Neural cell (in vitro differentiated cells): ENCODE results near the gene C6orf141. TPM values are rescaled to one million over a fixed set of nuclear protein-coding genes. Genes with fewer than 3 reads are reported as not detected.

Experiments used
- H2AFZ ChIP-seq: fragments of 200-600, 300-800 bp; sonication (generic), shearing (Covaris generic); 2 replicates; pipeline ENCODE4 v1.6.0; 2014; ENCODE audit warnings: low read depth, mild to moderate bottlenecking, antibody characterized with exemption, low read length, moderate library complexity
- H3F3A ChIP-seq: fragments of 200-600 bp; shearing (Covaris generic); 2 replicates; pipeline ENCODE4 v1.6.1; 2016; ENCODE audit warnings: mild to moderate bottlenecking, moderate library complexity, mixed read lengths, antibody characterized with exemption, low read length; ENCODE audit not compliant: insufficient read depth, poor library complexity, severe bottlenecking
- H3K27ac ChIP-seq: fragments of 200-600, 300-800 bp; sonication (generic), shearing (Covaris generic); 2 replicates; pipeline ENCODE4 v1.5.1; 2014; ENCODE audit warnings: mild to moderate bottlenecking, low read length, moderate library complexity
- H3K27me3 ChIP-seq: fragments of 300-800, 200-600 bp; sonication (generic), shearing (Covaris generic); 2 replicates; pipeline ENCODE4 v1.6.0; 2014; ENCODE audit warnings: mild to moderate bottlenecking, low read depth, low read length, moderate library complexity; ENCODE audit not compliant: insufficient read depth
- H3K36me3 ChIP-seq: fragments of 300-800, 200-600 bp; sonication (generic), shearing (Covaris generic); 2 replicates; pipeline ENCODE4 v1.5.1; 2014; ENCODE audit warnings: mild to moderate bottlenecking, antibody characterized with exemption, low read length, moderate library complexity; ENCODE audit not compliant: insufficient read depth
- H3K4me2 ChIP-seq: fragments of 300-800, 200-600 bp; sonication (generic), shearing (Covaris generic); 2 replicates; pipeline ENCODE4 v1.6.0; 2014; ENCODE audit warnings: mild to moderate bottlenecking, low read length
- H3K4me3 ChIP-seq: fragments of 300-800, 200-600 bp; sonication (generic), shearing (Covaris generic); 2 replicates; pipeline ENCODE4 v1.5.1; 2014; ENCODE audit warnings: mild to moderate bottlenecking, low read length, moderate library complexity
- H3K79me2 ChIP-seq: fragments of 200-600 bp; shearing (Covaris generic); replicated peaks from 2 replicates; pipeline ENCODE4 v1.6.0; 2014; ENCODE audit warnings: mild to moderate bottlenecking, low read length, moderate library complexity; ENCODE audit not compliant: insufficient read depth
- H3K9ac ChIP-seq: fragments of 300-800, 200-600 bp; sonication (generic), shearing (Covaris generic); 2 replicates; pipeline ENCODE4 v1.6.1; 2016; ENCODE audit warnings: mild to moderate bottlenecking, low read length, mixed read lengths
- H3K9me2 ChIP-seq: fragments of 200-600 bp; shearing (Covaris generic); 2 replicates; pipeline ENCODE4 v1.6.1; 2016; ENCODE audit warnings: mild to moderate bottlenecking, low read length, mixed read lengths; ENCODE audit not compliant: insufficient read depth
- H3K9me3 ChIP-seq: fragments of 200-600, 300-800 bp; sonication (generic), shearing (Covaris generic); 2 replicates; pipeline ENCODE4 v1.6.1; 2016; ENCODE audit warnings: mild to moderate bottlenecking, mixed run types, low read length, moderate library complexity, mixed read lengths
- H4K20me1 ChIP-seq: fragments of 200-600 bp; shearing (Covaris generic); 2 replicates; pipeline ENCODE4 v1.6.1; 2016; ENCODE audit warnings: mild to moderate bottlenecking, mixed run types; ENCODE audit not compliant: insufficient read depth
- EP300 ChIP-seq: fragments of 450-650 bp; conservative IDR thresholded peaks from 2 replicates; pipeline ENCODE4 v1.6.1; 2014; ENCODE audit warnings: antibody characterized with exemption, mild to moderate bottlenecking, moderate library complexity; ENCODE audit not compliant: poor library complexity, severe bottlenecking
- EZH2 ChIP-seq: fragments of 200-600, 300-800 bp; shearing (Covaris generic), sonication (generic); IDR thresholded peaks from 2 replicates; pipeline ENCODE4 v1.6.1; 2014; ENCODE audit warnings: antibody characterized with exemption, low read length, borderline replicate concordance, mild to moderate bottlenecking; ENCODE audit not compliant: insufficient read depth, poor library complexity, severe bottlenecking
- MXI1 ChIP-seq: fragments of 450-650 bp; conservative IDR thresholded peaks from 2 replicates; pipeline ENCODE4 v1.6.1; 2014; ENCODE audit warnings: antibody characterized with exemption, mild to moderate bottlenecking; ENCODE audit not compliant: poor library complexity, severe bottlenecking
- POLR2AphosphoS5 ChIP-seq: IDR thresholded peaks from 2 replicates; pipeline ENCODE4 v1.6.1; 2012
- RAD21 ChIP-seq: fragments of 450-650 bp; conservative IDR thresholded peaks from 2 replicates; pipeline ENCODE4 v1.6.1; 2014; ENCODE audit warnings: antibody characterized with exemption, mild to moderate bottlenecking, moderate library complexity
- SMC3 ChIP-seq: fragments of 450-650 bp; conservative IDR thresholded peaks from 2 replicates; pipeline ENCODE4 v1.6.1; 2014; ENCODE audit warnings: antibody characterized with exemption, mild to moderate bottlenecking, moderate library complexity; ENCODE audit not compliant: poor library complexity
- TAF1 ChIP-seq: IDR thresholded peaks from 2 replicates; pipeline ENCODE4 v1.6.1; 2012; ENCODE audit warnings: low read depth
- polyA plus RNA-seq: library from polyadenylated mRNA; depleted of rRNA; stranded (reverse); fragments of >200 nt; gene quantifications from 2 replicates; pipeline ENCODE4 v1.2.3, GENCODE V29; 2014
- TF ChIP-seq, protein P1 (sequence below): IDR thresholded peaks from 2 replicates; pipeline ENCODE4 v1.6.1; 2012; ENCODE audit warnings: borderline replicate concordance
- TF ChIP-seq, protein P2 (sequence below): fragments of 450-650 bp; IDR thresholded peaks from 2 replicates; pipeline ENCODE4 v1.5.1; 2014; ENCODE audit warnings: antibody characterized with exemption, mild to moderate bottlenecking, moderate library complexity; ENCODE audit not compliant: poor library complexity, severe bottlenecking

Gene C6orf141
- polyA plus RNA-seq, 1 donor from 2014 or later, result not detected

GRCh38 chr6:49531774-49532569 is 18.5 kb upstream of the C6orf141 start:
- TF ChIP-seq POLR2AphosphoS5 (no peak), SMC3 (peak; percentile 88), EZH2 (no peak), TAF1 (no peak), EP300 (no peak), MXI1 (no peak), RAD21 (peak; percentile 79)
- TF ChIP-seq, protein P1, sequence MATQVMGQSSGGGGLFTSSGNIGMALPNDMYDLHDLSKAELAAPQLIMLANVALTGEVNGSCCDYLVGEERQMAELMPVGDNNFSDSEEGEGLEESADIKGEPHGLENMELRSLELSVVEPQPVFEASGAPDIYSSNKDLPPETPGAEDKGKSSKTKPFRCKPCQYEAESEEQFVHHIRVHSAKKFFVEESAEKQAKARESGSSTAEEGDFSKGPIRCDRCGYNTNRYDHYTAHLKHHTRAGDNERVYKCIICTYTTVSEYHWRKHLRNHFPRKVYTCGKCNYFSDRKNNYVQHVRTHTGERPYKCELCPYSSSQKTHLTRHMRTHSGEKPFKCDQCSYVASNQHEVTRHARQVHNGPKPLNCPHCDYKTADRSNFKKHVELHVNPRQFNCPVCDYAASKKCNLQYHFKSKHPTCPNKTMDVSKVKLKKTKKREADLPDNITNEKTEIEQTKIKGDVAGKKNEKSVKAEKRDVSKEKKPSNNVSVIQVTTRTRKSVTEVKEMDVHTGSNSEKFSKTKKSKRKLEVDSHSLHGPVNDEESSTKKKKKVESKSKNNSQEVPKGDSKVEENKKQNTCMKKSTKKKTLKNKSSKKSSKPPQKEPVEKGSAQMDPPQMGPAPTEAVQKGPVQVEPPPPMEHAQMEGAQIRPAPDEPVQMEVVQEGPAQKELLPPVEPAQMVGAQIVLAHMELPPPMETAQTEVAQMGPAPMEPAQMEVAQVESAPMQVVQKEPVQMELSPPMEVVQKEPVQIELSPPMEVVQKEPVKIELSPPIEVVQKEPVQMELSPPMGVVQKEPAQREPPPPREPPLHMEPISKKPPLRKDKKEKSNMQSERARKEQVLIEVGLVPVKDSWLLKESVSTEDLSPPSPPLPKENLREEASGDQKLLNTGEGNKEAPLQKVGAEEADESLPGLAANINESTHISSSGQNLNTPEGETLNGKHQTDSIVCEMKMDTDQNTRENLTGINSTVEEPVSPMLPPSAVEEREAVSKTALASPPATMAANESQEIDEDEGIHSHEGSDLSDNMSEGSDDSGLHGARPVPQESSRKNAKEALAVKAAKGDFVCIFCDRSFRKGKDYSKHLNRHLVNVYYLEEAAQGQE, result no peak
- TF ChIP-seq, protein P2, sequence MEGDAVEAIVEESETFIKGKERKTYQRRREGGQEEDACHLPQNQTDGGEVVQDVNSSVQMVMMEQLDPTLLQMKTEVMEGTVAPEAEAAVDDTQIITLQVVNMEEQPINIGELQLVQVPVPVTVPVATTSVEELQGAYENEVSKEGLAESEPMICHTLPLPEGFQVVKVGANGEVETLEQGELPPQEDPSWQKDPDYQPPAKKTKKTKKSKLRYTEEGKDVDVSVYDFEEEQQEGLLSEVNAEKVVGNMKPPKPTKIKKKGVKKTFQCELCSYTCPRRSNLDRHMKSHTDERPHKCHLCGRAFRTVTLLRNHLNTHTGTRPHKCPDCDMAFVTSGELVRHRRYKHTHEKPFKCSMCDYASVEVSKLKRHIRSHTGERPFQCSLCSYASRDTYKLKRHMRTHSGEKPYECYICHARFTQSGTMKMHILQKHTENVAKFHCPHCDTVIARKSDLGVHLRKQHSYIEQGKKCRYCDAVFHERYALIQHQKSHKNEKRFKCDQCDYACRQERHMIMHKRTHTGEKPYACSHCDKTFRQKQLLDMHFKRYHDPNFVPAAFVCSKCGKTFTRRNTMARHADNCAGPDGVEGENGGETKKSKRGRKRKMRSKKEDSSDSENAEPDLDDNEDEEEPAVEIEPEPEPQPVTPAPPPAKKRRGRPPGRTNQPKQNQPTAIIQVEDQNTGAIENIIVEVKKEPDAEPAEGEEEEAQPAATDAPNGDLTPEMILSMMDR, result peak; percentile 96
- H3K79me2 ChIP-seq, result no peaks in the 10 kb centered on the region
- no peaks in the 10 kb centered on the region for H3F3A ChIP-seq
- no peaks in the 10 kb centered on the region for H3K9me3 ChIP-seq
- H3K4me2 ChIP-seq, result no peak overlapping the region
- no peak overlapping the region for H3K27ac ChIP-seq
- no peak overlapping the region for H3K4me3 ChIP-seq
- H3K9me2 ChIP-seq, result no peaks in the 10 kb centered on the region
- H3K36me3 ChIP-seq, result no peaks in the 10 kb centered on the region
- no peaks in the 10 kb centered on the region for H4K20me1 ChIP-seq
- H3K27me3 ChIP-seq, result no peaks in the 10 kb centered on the region
- H3K9ac ChIP-seq, result no peak overlapping the region
- H2AFZ ChIP-seq, result no peak overlapping the region

DNA sequence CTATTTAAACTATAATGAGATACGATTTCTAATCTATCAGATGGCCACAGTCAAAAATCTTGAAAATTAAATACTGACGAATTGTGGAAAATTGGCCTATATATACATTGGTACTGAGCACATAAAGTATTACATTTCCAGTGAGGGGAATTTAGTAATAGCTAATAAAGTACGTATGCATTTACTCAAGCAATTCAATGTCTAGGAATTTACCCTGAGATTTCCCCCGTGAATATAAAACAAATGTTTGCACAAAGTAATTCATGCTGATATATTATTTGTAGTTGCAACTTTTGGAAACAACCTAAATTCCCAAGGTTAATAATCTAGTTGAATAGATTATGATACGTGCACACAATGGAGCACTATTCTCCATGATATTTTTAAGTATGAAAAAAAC is 14.7 kb upstream of the C6orf141 start:
- TF ChIP-seq EZH2 (no peak), TAF1 (no peak), MXI1 (no peak), EP300 (no peak), RAD21 (no peak), SMC3 (no peak), POLR2AphosphoS5 (no peak)
- TF ChIP-seq, protein P2, result no peak
- TF ChIP-seq, protein P1, result no peak
- Histone ChIP-seq H3K27ac (no peak overlapping the region), H3K4me3 (no peak overlapping the region), H3K9me2 (no peaks in the 10 kb centered on the region), H3K27me3 (no peaks in the 10 kb centered on the region), H3K9me3 (no peaks in the 10 kb centered on the region), H3K79me2 (no peaks in the 10 kb centered on the region), H3K36me3 (no peaks in the 10 kb centered on the region), H2AFZ (no peak overlapping the region), H3K4me2 (no peak overlapping the region), H3K9ac (no peak overlapping the region), H3F3A (no peaks in the 10 kb centered on the region), H4K20me1 (no peaks in the 10 kb centered on the region)
